Embryonic facial prominence (tissue), 1 donor: ENCODE data around the gene DNASE1L3.
"Not testable (repeated sequence)": the region's sequence is repeated elsewhere in the genome, so short reads cannot be mapped to it uniquely, and the experiment has no call there.

Experiments used
- DNase-seq: peaks from one replicate; pipeline ENCODE4 v3.0.0-alpha.2; 2016; ENCODE audit errors: extremely low spot score

DNASE1L3 gene

DNA sequence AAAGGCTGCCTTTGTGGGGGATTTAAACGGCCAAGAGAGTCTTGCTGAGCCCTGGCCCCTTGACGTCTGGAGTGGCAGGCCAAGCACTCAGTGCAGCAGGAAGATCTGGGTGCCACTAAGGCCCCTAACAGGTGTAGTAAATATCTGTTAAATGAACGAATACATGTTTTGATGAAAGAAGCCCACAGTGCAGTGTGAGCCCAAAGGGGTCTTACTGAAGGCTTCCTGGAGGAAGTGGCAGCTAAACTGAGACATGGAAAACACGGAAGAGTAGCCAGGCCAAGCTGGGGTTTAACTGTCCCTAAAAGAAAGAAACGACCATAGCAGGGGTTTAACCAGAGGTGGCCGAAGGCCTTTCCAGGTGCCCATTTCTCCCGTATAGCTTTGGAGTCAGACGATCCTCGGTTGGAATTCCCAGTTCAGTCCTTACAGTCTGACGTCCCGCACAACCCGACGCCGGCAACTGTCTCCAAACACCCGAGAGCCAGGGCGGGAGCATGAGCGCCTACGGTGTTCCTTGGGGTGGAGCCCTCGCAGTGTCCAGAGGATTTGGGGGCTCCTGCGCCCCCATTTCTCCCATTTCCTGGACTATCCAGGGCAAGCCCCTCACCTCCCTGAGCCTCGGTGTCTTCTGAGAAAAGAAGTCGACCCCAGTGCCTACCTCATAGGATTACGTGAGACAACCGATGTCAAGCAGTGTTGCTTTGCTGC, 25.9 kb upstream of the DNASE1L3 start:
- DNase-seq: no peak

DNA sequence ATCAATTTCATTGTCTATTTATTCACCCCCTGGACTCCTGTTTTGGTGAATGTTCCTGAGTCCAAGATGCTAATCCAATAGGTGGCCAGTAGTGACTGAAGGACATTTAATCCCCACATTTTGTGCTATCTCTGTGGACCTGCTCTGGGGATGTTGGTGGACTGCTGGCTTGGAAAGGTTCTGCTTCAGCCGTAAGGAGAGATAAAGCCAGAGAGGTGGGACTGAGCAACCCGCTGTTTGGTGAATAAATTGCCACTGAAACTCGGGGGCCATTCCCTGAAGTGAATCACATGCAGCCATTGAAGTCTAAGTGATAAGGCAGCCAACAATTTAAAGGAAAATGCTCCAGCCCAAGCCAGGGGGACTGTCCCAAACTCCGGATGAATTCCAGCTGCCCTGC, 25.2 kb upstream of the DNASE1L3 start:
- no peak for DNase-seq

DNA sequence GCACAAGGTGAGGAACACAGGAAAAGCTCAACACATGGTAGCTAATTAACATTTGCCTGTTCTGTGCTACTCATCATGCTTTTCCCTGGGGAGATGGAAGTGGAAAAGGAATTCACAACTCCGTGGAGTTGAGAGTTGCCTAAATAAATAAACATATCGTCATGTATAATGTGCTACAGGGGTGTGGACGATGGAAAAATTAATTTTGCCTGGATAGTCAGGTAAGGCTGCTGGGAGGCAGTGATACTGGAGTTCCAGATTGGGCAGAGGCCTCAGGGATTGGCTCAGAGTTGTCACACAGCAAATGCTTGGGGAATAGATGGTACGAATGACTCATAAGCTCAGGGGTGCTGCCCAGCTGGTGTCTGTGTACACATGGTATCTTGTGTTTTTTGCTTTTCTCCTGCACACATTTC, 23.8 kb upstream of the DNASE1L3 start:
- no peak for DNase-seq

DNA sequence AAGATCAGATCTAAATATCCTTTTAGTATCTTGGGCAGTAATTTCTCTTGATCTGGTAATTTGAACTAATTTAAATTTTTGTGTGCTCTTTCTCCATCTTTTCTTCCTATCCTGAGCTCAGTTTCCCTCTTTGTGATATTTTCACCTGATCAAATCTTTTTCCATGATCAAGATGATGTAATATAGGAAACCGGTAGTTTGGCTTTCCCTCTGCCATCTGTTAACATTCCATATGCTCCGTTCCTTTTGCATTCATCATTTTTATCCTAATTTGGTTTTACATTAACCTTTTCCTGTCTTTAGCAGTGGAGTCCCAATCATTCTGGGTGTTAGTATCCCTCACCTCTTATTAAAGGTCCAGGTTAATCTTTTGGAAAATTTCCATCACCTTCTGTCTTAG, 20.9 kb upstream of the DNASE1L3 start:
- DNase-seq: no peak

DNA sequence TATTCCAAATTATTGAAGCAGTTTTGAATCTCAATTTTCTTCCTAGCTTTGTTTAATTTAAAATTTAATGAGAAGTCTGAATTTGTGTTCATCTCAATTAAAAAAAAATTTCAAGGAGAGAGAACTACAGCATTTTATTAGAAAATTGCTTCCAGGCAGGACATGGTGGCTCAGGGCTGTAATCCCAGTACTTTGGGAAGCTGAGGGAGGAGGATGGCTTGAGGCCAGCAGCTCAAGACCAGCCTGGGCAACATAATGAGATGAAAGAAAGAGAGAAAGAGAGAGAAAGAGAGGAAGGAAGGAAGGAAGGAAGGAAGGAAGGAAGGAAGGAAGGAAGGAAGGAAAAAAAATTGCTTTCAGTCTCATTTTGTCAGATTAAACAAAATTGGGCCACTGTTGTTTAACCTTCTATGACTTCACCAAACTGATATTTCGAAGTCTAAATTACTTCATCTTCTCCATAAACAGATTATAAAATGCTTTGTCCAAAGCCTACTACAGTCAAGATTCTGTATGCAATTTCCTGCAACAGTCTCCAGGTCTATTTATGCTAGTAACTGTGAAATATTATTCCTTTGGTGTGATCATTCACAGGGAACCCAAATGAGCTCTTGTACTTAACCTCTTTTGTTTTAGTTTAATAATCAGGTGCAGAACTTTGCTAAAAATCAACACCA, 20.2 kb upstream of the DNASE1L3 start:
- DNase-seq: no peak

DNA sequence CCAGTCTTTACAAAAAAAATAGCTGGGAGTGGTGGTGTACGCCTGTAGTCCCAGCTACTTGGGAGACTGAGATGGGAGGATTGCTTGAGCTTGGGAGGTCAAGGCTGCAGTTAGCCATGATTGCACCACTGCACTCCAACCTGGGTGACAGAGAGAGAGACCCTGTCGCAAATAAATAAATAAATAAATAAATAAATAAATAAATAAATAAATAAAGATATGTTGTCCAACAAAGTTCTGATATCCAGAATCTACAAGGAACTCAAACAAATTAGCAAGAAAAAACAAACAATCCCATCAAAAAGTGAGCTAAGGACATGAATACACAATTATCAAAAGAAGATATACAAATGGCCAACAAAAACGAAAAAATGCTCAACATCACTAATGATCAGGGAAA, 17.2 kb upstream of the DNASE1L3 start:
- not testable (repeated sequence) for DNase-seq

DNA sequence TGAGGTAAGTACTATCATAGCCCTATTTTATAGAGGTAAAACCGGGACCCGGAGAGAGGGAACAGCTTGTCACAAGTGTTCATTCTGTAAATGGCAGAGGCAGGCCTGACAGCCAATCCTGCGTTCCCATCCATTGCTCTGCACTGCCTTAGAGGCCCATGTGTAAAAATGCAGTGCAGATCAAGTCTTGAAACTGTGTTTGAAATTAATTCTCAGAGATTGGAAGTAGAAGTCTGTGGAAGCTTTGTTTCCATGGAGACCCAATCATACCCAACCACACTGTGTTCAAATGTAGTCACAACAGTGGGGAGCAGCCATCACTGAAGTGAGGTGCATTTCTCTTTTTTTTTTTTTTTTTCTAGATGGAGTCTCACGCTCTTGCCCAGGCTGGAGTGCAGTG, 13.1 kb upstream of the DNASE1L3 start:
- no peak for DNase-seq

DNA sequence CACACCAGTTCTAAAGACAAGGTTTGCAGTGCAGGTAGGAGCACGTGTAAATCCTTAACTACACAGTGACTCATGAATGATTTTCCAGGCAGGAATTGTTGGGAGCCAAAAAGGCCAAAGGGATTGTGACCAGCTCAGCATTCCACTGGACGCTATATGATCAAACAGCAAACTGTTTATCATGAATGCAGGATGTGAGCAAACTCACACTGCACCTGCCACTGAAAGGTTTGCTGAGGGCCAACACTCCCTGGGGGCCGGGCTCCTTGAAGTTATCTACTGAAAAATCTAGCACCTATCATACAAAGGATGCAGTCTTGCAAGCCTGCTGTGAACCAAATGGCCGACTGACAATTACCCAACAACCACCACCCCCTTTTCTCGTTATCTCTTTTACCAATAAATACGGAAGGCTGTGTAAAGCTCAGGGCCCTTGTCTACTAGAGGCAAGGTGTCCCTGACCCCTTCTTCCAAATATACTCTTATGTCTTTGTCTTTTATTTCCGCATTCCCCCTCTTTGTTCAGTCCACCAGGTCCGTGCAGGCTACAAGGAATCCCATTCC, 11.5 kb upstream of the DNASE1L3 start:
- no peak for DNase-seq

DNA sequence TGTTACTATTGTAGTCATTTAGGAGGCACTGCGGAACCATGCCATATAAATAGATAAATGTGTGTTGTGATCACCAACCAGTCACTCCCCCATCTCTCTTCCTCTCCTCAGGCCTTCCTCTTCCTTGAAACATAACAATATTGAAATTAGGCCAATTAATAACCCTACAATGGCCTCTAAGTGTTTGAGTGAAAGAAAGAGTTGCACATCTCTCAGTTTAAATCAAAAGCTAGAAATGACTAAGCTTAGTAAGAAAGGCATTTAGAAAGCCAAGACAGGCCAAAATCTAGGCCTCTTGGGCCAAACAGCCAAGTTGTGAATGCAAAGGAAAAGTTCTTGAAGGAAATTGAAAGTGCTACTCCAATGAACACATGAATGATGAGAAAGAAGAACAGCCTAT, 8.1 kb upstream of the DNASE1L3 start:
- DNase-seq: no peak

DNA sequence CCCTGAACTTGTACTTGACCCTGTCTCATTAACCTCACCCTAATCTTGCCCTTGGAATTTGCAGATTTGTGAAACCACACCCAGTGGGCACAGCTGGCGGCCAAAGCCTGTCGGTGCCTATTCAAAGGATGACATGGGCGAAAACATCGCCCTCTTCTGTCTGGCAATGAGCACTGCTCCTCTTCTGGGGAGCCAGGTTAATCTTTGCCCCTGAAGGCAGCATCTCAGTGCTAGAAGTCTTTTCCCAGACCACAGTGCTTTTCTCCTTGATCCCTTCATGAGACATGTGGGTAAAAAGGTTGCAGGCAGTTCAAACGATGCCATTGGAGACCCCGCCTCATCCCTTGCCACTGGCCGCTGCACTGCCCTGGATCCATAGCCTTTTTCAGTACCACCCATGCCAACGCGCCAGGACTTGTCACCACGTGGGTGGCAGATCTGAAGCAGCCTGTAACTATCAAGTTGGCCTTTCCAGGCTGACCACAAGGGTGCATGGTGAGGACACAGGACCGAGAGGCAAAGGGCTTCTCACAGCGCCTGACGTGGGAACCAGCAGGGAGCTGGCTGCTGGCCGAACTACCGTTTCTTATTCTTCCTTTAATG, 6.5 kb upstream of the DNASE1L3 start:
- no peak for DNase-seq

DNA sequence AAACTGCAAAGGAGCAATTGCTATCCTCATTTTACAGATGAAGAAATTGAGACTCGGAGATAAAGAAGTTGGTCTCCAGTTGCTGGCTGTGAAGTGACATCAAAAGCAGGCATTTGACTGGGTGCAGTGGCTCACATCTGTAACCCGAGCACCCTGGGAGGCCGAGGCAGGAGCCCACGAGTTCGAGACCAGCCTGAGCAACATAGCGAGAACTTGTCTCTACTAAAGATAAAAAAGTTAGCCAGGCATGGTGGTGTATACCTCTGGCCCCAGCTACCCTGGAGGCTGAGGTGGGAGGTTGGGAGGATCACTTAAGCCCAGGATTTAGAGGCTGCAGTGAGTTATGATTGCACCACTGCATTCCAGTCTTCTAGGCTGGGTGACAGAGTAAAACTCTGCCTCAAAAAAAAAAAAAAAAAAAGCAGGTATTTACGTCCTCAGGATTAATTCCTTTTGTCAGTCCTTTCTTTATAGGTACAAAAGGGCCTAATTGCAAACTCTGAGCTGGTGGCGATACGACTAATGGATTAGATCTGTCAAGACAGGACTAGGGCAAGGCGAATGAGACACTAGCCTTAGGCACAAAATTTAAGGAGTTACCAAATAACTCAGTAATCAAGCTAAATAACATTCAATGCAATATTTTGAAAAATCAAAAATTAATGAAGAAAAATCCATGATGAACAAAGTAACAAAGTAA, 5.9 kb upstream of the DNASE1L3 start:
- DNase-seq: no peak

DNA sequence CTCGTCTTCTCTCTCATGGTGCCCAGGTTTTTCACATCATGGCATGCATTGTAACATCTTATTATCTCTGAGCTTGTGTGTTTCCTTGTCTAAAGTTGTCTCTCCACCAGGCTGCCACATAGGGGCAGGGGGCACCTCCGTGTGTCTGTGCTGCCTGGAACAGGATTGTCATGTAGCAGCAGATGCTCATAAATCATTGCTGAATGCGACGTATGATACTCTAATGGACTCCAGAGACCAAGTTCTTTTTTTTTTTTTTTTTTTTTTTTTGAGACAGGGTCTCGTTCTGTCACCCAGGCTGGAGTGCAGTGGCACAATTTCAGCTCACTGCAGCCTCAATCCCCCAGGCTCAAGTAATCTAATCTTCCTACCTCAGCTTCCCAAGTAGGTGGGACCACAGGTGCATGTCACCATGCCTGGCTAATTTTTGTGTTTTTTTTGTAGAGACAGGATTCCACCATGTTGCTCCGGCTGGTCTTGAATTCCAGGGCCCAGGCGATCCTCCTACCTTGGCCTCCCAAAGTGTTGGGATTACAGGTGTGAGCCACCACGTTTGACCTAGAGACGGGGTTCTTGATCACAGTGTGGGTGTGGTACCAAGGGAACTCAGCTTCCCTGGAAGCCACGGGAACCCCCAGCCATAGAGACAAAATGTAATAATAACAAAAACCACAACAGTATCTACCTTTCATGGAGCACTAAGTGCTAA, 4.7 kb upstream of the DNASE1L3 start:
- no peak for DNase-seq

DNA sequence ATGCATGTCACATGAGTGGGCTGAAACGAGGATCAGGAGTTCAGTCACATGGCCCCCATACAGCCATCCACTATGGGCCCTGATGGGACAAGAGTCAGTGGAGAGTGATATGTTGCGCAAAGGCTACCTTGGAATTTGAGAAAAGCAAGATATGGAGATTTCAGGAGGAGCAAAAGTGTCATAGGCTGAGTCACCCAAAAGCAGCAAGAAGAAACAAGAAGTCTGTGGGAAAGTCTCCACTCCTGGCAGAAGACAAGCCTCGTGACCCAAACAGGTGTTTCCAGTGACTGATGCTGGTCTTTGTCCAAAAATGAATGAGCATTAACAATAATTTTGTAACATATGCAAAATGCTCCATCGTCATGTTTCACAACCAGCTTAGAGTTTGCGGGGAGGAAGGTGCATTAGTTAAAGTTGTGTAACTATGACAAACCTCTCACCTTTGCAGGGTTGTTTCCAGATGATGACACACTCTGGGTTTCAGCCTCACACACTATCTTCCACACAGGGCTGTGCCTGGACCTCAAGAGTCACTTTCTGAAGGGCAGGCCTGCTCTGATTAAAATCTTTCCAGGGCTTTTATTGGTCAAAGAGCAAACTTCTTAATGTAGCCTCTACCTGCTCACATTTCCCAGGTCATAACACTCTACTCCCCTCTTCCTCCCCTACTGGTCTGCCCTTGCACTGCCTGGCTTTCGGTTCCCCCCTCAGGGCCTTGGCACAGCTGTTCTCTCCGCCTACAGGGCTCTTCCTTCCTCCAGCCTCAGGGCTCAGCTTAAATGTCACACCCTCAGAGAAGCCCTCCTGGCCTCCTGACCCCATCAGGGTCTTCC, 3.9 kb upstream of the DNASE1L3 start:
- DNase-seq: no peak

DNA sequence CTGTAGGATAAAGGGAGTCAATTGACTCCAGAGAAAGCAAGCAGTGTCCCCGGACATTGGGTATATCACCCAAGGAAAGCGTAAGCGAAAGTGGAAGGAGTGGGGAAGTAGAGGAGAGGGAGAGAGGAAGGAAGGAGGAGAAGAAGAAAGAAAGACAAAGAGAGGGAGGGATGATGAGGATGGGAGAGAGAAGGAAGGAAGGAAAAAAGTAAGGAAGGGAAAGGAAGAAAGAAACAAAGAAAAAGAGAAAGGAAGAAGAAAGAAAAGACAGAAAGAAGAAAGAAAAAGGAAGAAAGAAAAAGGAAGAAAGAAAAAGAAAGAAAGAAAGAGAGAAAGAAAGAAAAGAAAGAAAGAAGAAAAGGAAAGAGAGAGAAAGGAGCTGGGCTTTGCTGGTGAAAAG, 839 bp downstream of the DNASE1L3 start:
- no peak for DNase-seq

DNA sequence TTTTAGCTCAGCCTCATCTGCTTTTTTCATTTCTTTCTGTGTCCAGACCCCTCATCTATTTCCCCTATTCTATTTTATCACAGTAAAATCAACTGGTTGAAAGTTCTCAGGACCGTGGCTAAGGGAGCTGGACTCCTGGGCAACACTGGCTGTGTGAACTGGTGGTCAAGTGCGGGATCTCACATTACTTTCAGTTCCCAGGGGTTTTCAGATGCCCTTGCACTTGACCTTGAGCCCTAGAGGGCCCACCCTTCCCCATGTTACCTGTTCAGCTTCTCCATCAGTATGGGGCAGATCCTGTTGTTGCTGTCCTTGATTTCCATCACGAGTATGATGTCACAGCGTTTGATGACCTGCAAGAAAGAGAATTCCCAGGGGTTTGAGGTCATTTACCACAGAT, 2.8 kb downstream of the DNASE1L3 start:
- no peak for DNase-seq

DNA sequence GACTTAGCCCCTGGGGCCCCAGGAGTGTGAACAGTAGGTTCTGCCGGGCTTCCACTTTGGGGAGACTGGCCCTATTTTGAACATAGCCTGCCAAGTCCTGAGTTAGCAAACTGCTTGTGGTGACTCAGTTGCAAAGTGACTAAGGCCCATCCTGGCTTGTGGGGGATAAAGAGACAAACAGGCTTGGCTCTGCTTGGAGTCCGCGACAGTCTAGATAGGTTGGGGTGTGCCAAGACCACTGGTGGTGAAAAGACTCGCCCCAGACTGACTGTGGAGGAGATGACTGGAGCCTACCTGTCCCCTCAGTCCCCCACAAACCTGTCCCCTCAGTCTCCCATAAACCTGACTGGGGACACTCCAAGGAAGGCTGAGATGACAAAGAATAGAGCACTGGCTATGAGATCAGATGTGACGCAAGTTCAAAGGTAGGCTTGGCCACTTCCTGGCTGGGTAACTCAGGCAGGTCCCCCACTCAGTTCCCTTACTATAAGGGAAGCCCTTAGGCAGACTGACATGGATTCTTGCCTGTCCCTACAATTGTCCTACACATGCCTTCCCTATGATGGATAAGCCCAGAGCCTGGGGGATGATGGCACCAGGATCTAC, 4.3 kb downstream of the DNASE1L3 start:
- no peak for DNase-seq

DNA sequence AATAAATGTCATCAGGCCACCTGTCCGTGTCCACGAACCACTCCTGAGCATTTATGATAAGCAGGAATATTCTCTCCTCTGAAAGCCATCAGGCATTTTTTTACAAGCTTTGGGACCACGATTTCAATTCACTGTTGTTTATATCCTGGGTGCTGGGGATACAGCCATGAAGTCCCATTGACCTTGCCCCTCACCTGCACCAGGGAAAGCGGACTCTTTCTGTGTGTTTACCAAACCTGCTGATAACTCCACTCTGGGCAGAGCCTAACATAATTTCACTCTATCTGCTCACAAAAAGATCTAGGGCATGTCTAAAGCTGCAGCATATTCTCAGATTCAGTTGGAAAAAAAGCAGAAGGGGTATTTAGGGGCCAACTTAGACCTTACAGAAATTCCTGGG, 4.8 kb downstream of the DNASE1L3 start:
- no peak for DNase-seq

DNA sequence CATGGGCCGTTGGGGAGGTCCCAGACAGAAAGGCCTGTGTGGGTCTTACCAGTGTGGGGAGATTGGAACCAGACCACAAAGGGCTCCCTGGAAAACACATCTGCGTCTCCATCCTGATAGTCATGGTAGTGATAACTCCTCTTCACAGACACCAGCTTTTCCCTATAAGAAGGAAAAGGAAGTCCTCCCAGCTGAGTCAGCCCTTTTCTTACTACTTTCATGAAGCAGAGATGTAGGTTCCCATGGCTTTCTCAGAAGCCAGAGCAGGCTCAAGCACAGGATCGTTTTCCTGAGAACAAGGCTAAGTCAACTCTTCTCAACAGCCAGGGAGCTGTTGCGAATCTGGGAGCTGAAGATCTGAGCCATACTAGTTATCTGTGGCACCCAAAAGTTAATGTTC, 6.1 kb downstream of the DNASE1L3 start:
- no peak for DNase-seq

DNA sequence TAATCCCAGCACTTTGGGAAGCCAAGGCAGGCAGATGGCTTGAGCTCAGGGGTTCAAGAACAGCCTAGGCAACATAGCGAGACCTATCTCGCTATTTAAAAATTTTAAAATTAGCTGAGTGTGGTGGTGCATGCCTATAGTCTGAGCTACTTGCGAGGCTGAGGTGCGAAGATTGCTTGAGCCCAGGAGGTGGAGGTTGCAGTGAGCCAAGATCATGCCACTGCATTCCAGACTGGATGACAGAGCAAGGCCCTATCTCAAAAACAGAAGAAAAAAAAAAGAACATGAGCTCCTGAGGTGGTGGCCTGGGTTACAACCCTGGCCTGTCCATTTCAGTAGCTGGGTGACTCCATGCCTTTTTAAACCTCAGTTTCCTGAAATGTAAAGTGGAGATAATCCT, 7.2 kb downstream of the DNASE1L3 start:
- DNase-seq: no peak

DNA sequence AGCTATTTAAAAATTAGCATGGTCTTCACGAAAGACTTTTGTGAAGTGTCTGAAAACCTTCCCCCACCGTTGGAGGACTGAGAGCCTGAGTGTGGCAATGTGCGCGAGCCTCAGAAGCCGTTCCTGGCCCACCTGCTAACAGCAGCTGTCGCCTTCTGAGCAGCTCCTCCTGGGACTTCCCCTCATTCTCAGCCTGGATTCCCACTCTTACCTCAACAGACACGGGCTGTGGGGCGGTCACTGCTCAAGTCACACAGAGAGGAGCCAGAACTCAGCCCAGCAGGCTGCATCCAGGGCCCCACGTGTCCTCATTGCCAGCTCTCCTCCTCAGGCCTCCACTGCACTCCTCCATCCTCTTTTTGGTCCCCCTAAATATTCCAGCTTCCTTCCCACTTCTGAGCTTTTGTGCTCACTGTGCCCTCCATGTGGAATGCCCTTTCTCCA, 7.8 kb downstream of the DNASE1L3 start:
- no peak for DNase-seq
